GM12878 (cell line): ENCODE measurements around the gene GGT5. TPM values are rescaled to one million over a fixed set of nuclear protein-coding genes. Genes with fewer than 3 reads are reported as not detected.

Source experiments
- ATAC-seq: fragments of 200-7000 bp; cut with Tn5 transposase; 3 replicates; pipeline ENCODE4 v1.9.1; 2020; ENCODE audit warnings: mild to moderate bottlenecking, moderate library complexity
- BruUV-seq: library from RNA; stranded (reverse); fragments of 400-500 nt; replicated peaks from 2 replicates; lab custom pipeline; 2021; lab: Mats Ljungman, UMichigan
- CTCF ChIA-PET: fragments of 300-600 bp; sonication (Branson Sonifier 250); formaldehyde crosslinking; extraction: SDS; loops from one replicate; lab custom pipeline; 2021; ENCODE audit warnings: inconsistent platforms; lab: Yijun Ruan, JAX
- POLR2A ChIA-PET: fragments of 350-600 bp; formaldehyde crosslinking; extraction: SDS; loops from one replicate; lab custom pipeline; 2021; ENCODE audit warnings: inconsistent platforms; lab: Charles Lee
- RAD21 ChIA-PET: fragments of 300-600 bp; sonication (Branson Sonifier 250); formaldehyde crosslinking; loops from one replicate; lab custom pipeline; 2023; ENCODE audit warnings: antibody characterized with exemption; ENCODE audit not compliant: unreplicated experiment; lab: Charles Lee
- SMC1A ChIA-PET: fragments of 300-600 bp; sonication (Branson Sonifier 250); formaldehyde crosslinking; loops from one replicate; lab custom pipeline; 2023; ENCODE audit not compliant: unreplicated experiment, uncharacterized antibody; lab: Charles Lee
- DNase-seq: peaks from one replicate; pipeline ENCODE4 v3.0.0-alpha.2; 2011; ENCODE audit warnings: low read depth, low spot score
- FAIRE-seq: peaks from 3 replicates; lab custom pipeline; 2011; peaks lifted over from hg19 to GRCh38; lab: Jason Lieb, UNC
- H2AFZ ChIP-seq: 2 replicates; pipeline ENCODE4 v1.6.0; 2011; ENCODE audit warnings: low read depth, low read length, control low read depth; ENCODE audit not compliant: control insufficient read depth
- H3K27ac ChIP-seq: 2 replicates; pipeline ENCODE4 v1.5.1; 2011; ENCODE audit warnings: control low read depth; ENCODE audit not compliant: control insufficient read depth, insufficient read depth
- H3K27me3 ChIP-seq, 2 experiments: replicated peaks in 1 of 2; 2 replicates each; pipeline versions ENCODE4 v1.6.0 to v1.6.1; 2011; ENCODE audit warnings: low read length in 1 of 2; ENCODE audit not compliant: control insufficient read depth in 2 of 2, insufficient read depth in 2 of 2
- H3K36me3 ChIP-seq, 2 experiments: 2 replicates each; pipeline ENCODE4 v1.5.1; 2011; ENCODE audit warnings: low read length in 1 of 2; ENCODE audit not compliant: control insufficient read depth in 2 of 2, insufficient read depth in 2 of 2
- H3K4me1 ChIP-seq: 2 replicates; pipeline ENCODE4 v1.6.1; 2011; ENCODE audit warnings: mild to moderate bottlenecking, low read length, moderate library complexity, mixed read lengths; ENCODE audit not compliant: control insufficient read depth, insufficient read depth
- H3K4me2 ChIP-seq: 2 replicates; pipeline ENCODE4 v1.6.0; 2011; ENCODE audit warnings: control low read depth; ENCODE audit not compliant: control insufficient read depth, insufficient read depth
- H3K4me3 ChIP-seq: fragments of 200-600 bp; sonication (generic); 2 replicates; pipeline ENCODE4 v1.5.1; 2016
- H3K79me2 ChIP-seq: 2 replicates; pipeline ENCODE4 v1.6.0; 2011; ENCODE audit warnings: low read length; ENCODE audit not compliant: control insufficient read depth, insufficient read depth
- H3K9ac ChIP-seq: 2 replicates; pipeline ENCODE4 v1.8.0; 2011; ENCODE audit warnings: low read length, control low read depth, mixed read lengths; ENCODE audit not compliant: control insufficient read depth, insufficient read depth
- H3K9me3 ChIP-seq: replicated peaks from 3 replicates; pipeline ENCODE4 v1.5.1; 2011; ENCODE audit warnings: mild to moderate bottlenecking, low read length; ENCODE audit not compliant: control insufficient read depth, insufficient read depth
- H4K20me1 ChIP-seq: 2 replicates; pipeline ENCODE4 v1.6.0; 2011; ENCODE audit not compliant: control insufficient read depth, insufficient read depth
- CBX5 ChIP-seq: sonication (generic); IDR thresholded peaks from 2 replicates; pipeline ENCODE4 v1.6.1; 2016; ENCODE audit warnings: low read depth, moderate library complexity, mild to moderate bottlenecking, inconsistent platforms
- CHD1 ChIP-seq: IDR thresholded peaks from 2 replicates; pipeline ENCODE4 v1.6.1; 2012; ENCODE audit warnings: low read depth, low read length, improper control_type of control experiment
- CREB1 ChIP-seq: IDR thresholded peaks from 2 replicates; pipeline ENCODE4 v1.6.1; 2012; ENCODE audit warnings: low read depth, mild to moderate bottlenecking, inconsistent platforms
- PML ChIP-seq: IDR thresholded peaks from 2 replicates; pipeline ENCODE4 v1.6.1; 2012; ENCODE audit warnings: low read length, inconsistent platforms
- POLR2A ChIP-seq: IDR thresholded peaks from 2 replicates; pipeline ENCODE4 v1.6.1; 2011; ENCODE audit warnings: low read depth, mild to moderate bottlenecking, low read length
- WGBS: methylation state at CpG from one replicate; pipeline ENCODE4 v1.1.6; 2016; ENCODE audit warnings: low lambda C conversion rate; ENCODE audit not compliant: insufficient replicate concordance, insufficient coverage; ENCODE audit errors: missing lambda C conversion rate; 5-methylcytosine and 5-hydroxymethylcytosine counted together
- in situ Hi-C: fragments of 300-500 bp; cut with MboI; formaldehyde crosslinking; loops from 9 replicates; pipeline ENCODE4 v1.14.3; 2018; ENCODE audit warnings: mixed read lengths
- intact Hi-C: fragments of 100-400 bp; cut with micrococcal nuclease; formaldehyde crosslinking; loops from one replicate; pipeline ENCODE4 v1.14.2; 2022; ENCODE audit not compliant: unreplicated experiment
- polyA plus RNA-seq, 11 experiments: library from polyadenylated mRNA; depleted of rRNA in 4 of 11; unstranded in 6 of 11; stranded (reverse) in 5 of 11; fragments of >200 nt; fragmentation: Nextera tagmentation in 4 of 11; fragmentation: Illumina TruSeq in 1 of 11; extraction: Ambion mirVana in 4 of 11; extraction: Trizol in 1 of 11; gene quantifications; 1 replicate in 1 of 11; 2 replicates in 10 of 11; pipeline versions ENCODE4 v1.2.1 to v1.2.3, GENCODE V29; 2011 to 2016; ENCODE audit warnings: inconsistent platforms in 2 of 11, missing spikeins in 2 of 11, low read depth in 1 of 11
- total RNA-seq, 4 experiments: library from RNA; depleted of rRNA in 3 of 4; stranded (reverse); fragments of >200 nt in 3 of 4; fragmentation: Illumina TruSeq in 1 of 4; extraction: Trizol in 1 of 4; gene quantifications; 2 replicates each; pipeline versions ENCODE4 v1.2.1 to v1.2.3, GENCODE V29; 2013 to 2021

GGT5 gene
- total and polyA plus RNA-seq, 10 of the 15 experiments (the other 5 are each of a cell fraction or from before 2014, with no cell fraction given): 0.34 TPM; not detected in 9

- ChIA-PET SMC1A (no interaction called here), CTCF (no interaction called here), RAD21 (no interaction called here), POLR2A (no interaction called here)
- FAIRE-seq: no peak
- no peaks in the 10 kb centered on the region for H3K9me3 ChIP-seq
- intact Hi-C loops: loop anchor here (5.0 kb wide), 1 partner anchor 60 kb away; the partner anchor contains the start of gene GGT5
- BruUV-seq: no TSS peak
- no peak overlapping the region for H3K4me2 ChIP-seq
- 57% methylated on average over 34 of the region's 34 CpGs for WGBS
- H2AFZ ChIP-seq: no peak overlapping the region
- TF ChIP-seq PML (no peak), CREB1 (no peak), CBX5 (no peak)
- TF ChIP-seq, all 136 proteins: peak for 0
- Histone ChIP-seq H4K20me1 (no peaks in the 10 kb centered on the region), H3K27me3 (no peaks in the 10 kb centered on the region), H3K9ac (no peak overlapping the region), H3K79me2 (no peaks in the 10 kb centered on the region), H3K27ac (no peak overlapping the region), H3K4me1 (no peaks in the 10 kb centered on the region; the same call in 1 of the 2 replicates), H3K36me3 (no peaks in the 10 kb centered on the region), H3K4me3 (no peak overlapping the region)
- no peak for DNase-seq
- no peak for ATAC-seq
- in situ Hi-C loops: no loop called here
Observed at GRCh38 chr22:24186892-24187670, 57.8 kb downstream of the GGT5 start.

GRCh38 chr22:24186352-24186740, 58.5 kb downstream of the GGT5 start:
- Histone ChIP-seq H3K4me3 (no peak overlapping the region), H3K9me3 (no peaks in the 10 kb centered on the region), H3K27me3 (no peaks in the 10 kb centered on the region), H3K9ac (no peak overlapping the region), H3K4me2 (no peak overlapping the region), H3K4me1 (no peaks in the 10 kb centered on the region; the same call in 1 of the 2 replicates), H4K20me1 (no peaks in the 10 kb centered on the region), H2AFZ (no peak overlapping the region), H3K27ac (no peak overlapping the region), H3K79me2 (no peaks in the 10 kb centered on the region), H3K36me3 (no peaks in the 10 kb centered on the region)
- RAD21 ChIA-PET: no interaction called here
- intact Hi-C loops: loop anchor here (5.0 kb wide), 1 partner anchor 61 kb away; the partner anchor contains the start of gene GGT5
- SMC1A ChIA-PET: no interaction called here
- DNase-seq (no peak), FAIRE-seq (no peak), ATAC-seq (no peak)
- CTCF ChIA-PET: interaction anchor here (0.6 kb wide), 1 partner anchor 58 kb away, joined by 3 read pairs; no protein-coding TSS in a partner anchor
- TF ChIP-seq CHD1 (no peak), POLR2A (no peak)
- BruUV-seq: no TSS peak
- WGBS: 68% methylated on average over 15 of the region's 15 CpGs
- in situ Hi-C loops: no loop called here
- POLR2A ChIA-PET: no interaction called here
